GM19238 (cell line): Measurements from ENCODE around the gene CLN3.
"Not testable (repeated sequence)": the region's sequence is repeated elsewhere in the genome, so short reads cannot be mapped to it uniquely, and the experiment has no call there.

Experiments used
- DNase-seq: peaks from one replicate; pipeline ENCODE4 v3.0.0; 2011; ENCODE audit warnings: low spot score; ENCODE audit not compliant: insufficient read length

CLN3 gene

DNA sequence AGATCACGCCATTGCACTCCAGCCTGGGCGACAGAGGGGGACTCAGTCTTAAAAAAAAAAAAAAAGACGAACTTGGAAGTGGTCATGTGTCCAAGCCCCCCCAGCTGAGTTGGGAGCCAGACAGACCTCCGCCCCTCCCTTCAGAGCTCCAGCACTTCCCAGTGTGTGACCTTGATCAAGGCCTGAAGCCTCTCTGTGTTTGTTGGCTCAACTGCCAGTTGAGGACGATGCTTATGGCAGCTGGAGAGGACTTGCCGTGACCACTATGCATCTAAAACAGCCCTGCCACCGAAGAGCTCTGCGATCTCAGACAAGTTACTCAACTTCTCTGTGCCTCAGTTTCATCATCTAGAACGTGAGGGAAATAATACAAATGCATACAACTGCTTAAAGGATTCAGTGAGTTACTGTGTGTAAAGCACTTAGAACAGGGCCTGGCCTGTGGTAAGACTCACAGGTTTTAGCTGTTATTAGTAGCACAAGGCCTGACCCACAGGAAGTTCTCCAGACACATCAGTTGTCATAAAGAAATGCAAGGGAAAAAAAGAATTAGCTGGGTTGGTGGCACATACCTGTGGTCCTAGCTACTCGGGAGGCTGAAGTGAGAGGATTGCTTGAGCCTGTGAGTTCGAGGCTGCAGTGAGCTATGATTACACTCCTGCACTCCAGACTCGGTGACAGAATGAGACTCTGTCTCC is 21.8 kb upstream of the CLN3 start:
- DNase-seq: no peak

DNA sequence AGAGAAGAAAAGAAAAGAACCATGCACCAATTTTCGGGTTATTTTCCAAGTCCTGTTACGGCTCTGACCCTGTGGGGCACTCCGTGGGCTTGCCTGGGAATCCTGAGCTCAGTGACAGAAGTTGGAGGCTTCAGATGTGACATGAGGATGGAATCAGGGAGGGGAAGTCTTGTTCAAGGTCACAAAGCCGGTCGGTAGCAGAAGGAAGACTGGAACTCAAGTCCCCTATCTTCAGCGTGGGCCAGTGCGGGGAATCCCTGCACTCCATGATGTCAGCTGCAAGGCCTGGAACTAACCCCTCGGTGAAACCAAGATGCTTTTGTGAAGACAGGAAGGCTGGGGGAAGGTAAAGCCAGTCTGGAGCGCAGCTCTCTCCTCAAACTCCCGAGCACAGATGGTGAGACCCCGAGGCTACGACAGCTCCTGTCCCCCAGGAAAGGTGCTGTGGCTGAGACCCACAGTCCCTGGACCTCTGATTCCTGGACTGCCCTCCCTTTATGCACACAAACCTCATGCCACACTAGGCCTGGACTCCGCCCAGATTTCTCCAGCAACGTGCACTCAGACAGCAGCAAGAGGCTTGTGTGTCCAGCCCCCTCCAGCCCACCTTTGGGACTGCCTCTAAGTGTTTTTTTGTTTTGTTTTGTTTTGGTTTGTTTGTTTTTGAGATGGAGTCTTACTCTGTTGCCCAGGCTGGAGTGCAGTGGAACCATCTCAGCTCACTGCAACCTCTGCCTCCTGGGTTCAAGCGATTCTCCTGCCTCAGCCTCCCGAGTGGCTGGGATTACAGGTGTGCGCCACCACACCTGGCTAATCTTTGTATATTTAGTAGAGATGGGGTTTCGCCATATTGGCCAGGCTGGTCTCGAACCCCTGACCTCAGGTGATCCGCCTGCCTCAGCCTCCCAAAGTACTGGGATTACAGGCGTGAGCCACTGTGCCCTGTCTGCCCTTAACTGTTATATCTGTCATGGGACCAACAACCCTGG is 20.2 kb upstream of the CLN3 start:
- DNase-seq: no peak

DNA sequence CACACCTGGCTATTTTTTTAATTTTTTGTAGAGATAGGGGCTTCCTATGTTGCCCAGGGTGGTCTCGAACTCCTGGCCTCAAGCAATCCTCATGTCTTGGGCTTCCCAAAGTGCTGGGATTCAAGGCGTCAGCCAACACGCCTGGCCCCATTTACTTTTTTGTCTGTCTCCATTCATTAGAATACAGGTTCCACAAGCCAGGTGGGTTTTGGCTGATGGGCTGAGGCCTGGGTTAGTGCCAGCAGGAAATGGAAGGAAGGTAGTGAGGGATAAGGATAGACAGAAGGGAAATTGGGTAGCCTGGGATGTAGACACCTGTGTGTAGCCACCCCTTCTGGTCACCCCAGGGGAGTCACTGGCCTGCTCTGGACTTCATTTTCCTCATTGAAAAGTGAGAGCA is 19.2 kb upstream of the CLN3 start:
- no peak for DNase-seq

DNA sequence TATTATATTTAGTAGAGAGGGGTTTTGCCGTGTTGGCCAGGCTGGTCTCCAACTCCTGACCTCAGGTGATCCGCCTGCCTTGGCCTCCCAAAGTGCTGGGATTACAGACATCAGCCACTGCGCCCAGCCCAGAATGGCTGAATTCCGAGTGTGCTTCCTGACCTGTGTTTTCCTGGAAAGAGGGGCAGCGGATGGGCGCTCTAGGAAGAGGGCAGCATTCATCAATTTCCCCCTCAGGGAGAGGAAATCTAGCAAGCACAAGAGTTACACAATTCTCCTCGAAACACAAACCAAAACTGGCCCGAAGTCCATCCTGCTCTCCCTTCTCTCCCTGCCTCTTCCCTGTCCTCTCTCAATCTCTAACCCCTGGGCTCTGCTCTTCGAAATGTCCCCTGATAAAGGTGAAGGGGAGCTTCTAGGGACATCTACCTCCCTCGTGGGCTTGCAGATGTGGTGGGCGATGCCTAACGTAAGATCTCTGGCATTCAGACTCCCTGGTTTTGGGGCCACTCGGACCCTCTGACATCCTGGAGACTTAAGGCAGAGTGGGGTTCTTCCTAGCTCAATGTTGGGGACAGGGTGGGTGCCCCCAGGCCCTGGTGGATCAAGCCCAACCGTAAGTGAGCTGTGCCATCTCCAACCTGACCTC is 13.7 kb upstream of the CLN3 start:
- no peak for DNase-seq

DNA sequence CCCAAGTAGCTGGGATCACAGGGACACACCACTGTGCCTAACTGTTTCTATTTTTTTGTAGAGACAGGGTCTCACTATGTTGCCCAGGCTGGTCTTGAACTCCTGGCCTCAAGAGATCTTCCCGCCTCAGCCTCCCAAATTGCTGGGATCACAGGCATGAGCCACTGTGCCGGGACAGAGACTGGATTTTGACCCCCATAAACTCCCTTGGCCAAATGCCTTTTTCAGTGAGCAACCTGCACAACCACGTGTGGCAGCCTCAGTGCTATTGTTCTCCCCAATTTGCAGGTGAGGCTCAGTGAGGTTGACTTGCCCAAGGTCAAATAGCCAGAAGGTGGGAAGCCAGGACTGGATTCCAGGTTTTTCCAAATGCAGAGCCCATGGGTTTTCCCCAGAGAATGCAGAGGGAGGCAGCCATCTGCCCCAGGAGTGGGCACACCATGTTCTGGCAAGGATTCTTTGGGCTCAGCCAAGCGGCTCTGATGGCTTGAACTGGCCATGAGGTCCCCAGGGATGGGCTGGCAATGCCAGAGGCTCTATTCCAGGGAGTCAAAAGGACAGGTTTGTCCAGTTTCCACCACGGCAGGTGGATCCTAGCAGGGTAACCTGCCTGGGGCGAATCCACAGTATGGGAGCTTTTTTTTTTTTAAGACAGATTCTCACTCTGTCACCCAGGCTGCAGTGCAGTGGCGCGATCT is 13.0 kb upstream of the CLN3 start:
- DNase-seq: no peak

DNA sequence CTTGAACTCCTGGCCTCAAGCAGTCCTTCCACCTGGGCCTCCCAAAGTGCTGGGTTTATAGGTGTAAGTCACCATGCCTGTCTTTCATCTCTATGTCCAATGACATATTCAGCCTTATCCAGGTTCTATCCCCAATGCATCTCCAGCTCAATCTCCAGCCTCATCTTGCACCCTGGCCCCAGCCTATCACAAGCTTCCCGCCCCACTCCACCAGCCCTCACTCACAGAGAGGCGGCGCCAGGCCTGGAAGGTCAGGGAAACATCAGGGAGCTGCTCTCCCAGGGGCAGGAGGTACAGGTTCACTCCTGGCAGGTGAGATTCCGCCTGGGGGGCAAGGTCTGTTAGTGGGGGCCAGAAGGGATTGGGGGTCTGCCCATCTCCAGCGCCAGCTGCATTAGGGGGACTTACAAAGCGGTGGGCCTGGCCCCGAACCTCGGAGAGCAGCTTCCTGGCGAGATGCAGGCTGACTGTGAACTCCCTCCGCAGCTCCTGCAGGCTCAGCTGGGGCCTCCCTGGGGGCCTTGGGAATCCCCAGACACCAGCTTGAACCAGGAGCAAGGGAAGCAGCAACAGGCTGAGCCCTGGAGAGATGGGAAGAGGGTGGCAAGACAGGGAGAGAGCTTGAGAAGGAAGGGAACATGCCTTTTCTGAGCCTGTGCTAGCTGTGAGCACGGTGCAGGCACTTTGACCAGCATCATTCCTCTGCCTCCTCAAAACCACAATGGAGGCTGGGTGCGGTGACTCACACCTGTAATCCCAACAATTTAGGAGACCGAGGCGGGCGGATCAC is 11.8 kb upstream of the CLN3 start:
- no peak for DNase-seq

DNA sequence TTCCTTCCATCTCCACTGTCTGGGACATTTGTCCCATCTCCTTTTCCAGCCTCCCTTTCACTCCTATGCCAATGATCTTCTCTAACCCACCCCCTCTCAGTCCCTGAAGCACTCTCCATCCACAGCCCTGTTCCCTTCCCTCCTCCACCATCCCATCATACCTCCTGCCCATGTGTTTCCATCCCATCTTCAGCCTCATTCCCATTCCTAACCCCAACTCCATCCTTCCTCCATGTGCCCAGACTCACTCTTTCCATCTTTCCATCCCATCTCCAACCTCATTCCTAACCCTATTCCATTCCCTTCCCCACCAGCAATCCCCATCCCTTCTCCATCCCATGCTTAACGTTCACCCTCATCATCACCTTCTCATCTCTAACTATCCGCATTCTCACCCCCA is 10.4 kb upstream of the CLN3 start:
- DNase-seq: no peak

DNA sequence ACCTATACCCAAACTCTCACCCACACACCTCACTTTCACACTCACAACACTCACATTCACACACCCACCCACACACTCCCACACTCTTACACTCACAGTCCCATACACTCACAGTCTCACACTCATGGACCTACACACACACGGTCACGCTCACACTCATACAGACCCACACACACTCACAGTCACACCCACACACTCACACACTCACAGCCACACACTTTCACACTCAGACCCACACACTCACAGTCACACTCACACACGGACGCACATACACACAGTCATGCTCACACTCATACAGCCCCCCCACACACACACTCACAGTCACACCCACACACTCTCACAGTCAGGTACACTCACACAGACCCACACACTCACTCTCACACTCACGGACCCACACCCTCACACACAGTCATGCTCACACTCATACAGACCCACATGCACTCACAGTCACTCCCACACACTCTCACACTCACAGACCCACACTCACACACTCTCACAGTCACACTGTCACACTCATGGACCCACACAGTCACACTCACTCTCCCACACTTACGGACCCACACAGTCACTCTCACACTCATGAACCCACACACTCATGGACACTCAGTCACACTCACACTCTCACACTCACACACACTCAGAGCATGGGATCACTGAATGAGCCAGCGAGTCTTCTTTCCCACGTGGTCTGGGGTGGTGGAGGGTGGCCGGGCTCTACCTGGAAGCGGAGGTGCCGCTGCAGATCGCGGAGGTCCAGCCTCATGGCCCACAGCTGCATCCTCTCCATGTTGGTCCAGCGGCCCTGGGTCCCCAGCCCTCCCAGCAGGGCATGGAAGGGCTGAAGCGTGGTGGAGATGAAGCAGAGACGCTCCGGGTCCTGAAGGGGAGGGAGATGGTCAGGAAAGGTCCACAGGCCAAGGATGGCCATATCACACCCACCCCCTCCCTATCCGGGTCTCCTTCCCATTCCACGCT is 9.7 kb upstream of the CLN3 start:
- DNase-seq: no peak

DNA sequence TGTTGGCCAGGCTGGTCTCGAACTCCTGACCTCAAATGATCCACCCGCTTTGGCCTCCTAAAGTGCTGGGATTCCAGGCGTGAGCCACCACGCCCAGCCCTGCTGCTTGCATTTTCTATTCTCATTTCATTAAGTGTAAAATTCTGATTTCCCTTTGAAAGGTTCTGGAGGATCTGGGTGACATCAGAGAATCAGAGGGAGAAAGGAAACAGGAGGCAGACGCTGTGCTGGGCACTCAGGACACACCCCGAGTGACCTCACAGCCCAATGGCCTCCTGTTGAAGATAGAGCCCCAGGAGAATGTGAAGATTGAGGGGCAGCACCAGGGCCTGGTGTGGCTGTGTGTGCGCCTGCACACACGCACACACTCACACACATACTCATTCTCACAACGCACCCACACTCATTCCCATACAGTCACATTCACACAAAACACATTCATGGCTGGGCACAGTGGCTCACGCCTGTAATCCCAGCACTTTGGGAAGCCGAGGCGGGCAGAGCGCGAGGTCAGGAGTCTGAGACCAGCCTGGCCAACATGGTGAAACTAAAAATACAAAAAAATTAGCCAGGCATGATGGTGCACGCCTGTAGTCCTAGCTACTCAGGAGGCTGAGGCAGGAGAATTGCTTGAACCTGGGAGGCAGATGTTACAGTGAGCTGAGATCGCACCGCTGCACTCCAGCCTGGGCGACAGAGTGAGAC is 8.8 kb upstream of the CLN3 start:
- DNase-seq: not testable (repeated sequence)

DNA sequence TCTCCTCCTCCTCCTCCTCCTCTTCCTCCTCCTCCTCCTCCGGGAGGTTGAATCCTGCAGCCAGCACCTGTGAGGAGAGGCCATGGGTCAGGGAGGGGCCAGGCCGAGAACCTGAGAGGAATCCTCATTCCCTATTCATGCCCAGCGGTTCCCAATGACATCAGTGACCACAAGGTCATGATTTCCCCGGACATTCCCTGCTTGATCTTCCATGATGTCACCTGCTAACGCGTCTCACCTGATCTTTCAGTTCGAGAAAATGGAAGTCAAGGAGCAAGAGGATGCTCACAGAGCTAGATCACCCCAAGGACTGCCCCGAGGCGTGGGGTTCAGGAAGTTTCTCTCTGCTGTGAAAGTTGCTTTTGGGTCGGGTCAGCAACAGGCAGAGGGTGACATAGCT is 8.0 kb upstream of the CLN3 start:
- no peak for DNase-seq

DNA sequence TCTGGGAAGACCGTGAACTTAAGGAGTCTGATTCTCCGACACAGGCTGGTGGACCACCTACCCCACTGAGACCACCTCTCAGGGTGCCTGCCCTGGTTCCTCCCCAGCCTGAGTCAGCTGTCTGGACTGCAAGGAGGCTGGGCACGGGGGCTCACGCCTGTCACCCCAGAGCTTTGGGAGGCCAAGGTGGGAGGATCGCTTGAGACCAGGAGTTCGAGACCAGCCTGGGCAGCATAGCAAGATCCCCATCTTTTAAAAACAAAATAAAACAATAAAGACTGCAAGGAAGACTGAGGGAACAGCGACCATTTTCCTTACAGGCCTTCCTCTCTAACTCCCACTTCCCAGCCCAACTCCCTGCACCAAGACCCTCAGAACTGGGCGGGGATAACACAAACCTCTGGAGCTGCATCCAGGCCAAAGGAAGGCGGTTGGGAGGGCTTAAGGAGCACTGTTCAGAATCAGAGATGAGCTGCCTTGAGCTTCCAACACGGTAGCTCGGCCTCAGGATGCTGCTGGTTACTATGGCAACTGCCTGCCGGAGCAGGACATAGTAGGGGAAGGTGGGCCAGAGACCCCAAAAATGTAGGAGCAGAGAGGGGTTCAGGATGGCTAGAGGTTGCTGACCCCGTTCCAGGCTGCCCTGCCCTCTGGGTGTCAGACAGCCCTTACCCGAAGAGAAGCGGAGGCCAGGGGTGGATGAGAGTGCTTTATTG is 7.0 kb upstream of the CLN3 start:
- no peak for DNase-seq

DNA sequence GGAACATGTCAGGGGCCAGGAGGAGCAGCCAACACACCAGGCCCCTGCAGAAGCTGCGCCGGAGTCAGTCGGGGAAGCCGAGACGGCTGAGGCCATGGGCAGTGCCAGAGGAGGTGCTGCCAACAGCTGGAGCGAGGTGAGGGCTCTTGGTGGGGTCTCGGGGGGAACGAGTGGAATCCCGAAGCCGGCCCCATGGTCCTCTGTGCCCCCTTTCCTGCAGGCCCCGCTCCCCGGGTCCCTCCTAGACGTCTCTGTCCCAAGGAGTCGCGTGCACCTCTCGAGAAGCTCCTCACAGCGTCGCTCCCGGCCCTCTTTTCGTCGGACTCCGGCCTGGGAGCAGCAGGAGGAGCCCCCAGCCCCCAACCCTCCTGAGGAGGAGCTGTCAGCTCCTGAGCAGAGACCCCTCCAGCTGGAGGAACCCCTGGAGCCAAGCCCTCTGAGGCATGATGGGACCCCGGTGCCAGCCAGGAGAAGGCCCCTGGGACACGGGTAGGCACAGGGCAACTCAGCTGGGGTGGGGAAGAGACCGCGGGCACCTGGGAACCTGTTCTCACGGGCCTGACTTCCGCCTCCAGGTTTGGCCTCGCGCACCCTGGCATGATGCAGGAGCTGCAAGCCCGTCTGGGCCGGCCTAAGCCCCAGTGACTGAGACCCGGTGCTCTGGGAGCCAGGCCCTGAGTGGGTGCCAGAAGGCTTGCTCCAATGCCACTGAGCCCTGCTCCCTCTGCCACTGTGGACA is 6.2 kb upstream of the CLN3 start:
- no peak for DNase-seq

DNA sequence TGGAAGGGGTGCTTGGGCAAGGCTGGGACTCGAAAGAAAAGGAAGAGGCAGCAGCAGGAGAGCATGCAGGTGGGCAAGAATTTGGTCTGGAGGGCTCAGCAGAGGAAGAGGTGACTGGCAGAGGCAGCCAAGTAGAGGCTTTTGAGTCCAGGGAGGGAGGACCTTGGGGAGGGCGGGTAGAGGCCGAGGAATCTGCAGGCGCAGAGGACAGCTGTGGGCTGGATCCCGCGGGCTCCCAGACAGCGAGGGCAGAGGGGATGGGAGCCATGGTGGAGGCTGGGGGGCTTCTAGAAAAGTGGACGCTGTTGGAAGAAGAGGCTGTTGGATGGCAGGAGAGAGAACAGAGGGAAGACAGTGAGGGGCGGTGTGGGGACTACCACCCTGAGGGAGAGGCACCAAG is 5.5 kb upstream of the CLN3 start:
- no peak for DNase-seq

DNA sequence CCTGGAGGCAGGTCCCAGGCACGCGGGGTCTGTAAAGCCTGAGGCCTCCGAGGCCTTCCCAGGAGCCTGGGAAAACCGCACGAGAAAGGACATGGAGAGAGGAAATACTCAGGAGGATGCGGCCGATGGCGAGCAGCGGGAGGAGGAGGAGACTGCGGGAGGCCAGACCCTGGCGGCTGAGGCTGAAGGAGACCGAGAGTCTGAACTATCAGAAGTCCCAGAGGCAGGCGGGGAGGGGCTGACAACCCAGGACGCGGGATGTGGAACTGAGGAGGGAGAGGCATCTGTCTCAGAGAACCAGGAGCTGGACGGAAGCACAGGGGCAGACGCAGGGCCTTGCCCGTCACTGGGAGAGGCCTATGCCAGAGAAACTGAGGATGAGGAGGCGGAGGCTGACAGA is 5.0 kb upstream of the CLN3 start:
- DNase-seq: no peak

DNA sequence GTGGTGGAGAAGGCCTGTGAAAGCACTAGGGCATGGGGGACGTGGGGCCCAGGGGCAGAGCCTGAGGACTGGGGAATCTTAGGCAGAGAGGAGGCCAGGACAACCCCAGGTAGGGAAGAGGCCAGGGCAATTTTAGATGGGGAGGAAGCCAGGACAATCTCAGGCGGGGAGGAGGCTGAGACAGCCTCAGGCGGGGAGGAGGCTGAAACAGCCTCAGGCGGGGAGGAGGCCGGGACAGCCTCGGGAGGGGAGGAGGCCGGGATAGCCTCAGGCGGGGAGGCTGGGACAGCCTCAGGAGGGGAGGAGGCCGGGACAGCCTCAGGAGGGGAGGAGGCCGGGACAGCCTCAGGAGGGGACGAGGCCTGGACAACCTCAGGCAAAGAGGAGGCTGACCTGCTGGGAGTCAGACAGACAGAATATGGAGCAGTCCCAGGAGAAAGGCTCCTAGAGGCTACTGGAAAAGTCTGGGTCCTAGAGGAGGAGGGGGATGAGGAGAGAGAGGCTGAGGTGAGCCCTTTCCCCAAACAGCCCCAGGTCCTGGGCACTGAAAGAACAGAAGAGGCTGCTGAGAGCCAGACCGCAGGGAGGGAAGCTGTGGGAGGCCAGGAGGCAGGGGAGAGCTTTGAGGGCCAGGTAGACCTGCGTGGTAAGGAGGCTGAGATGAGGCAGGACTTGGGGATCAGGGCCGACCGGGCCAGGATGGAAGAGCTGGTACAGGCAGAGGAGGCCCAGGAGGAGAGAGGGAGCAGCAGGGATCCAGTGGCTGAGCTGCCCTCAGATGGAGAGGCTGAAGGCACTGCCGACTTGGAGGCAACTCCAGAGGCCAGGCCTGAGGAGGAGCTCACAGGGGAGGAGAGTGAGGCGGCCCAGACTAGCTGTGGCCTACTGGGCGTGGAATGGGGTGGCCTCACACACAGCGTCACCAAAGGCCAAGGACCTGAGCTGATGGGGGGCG is 4.2 kb upstream of the CLN3 start:
- DNase-seq: no peak

DNA sequence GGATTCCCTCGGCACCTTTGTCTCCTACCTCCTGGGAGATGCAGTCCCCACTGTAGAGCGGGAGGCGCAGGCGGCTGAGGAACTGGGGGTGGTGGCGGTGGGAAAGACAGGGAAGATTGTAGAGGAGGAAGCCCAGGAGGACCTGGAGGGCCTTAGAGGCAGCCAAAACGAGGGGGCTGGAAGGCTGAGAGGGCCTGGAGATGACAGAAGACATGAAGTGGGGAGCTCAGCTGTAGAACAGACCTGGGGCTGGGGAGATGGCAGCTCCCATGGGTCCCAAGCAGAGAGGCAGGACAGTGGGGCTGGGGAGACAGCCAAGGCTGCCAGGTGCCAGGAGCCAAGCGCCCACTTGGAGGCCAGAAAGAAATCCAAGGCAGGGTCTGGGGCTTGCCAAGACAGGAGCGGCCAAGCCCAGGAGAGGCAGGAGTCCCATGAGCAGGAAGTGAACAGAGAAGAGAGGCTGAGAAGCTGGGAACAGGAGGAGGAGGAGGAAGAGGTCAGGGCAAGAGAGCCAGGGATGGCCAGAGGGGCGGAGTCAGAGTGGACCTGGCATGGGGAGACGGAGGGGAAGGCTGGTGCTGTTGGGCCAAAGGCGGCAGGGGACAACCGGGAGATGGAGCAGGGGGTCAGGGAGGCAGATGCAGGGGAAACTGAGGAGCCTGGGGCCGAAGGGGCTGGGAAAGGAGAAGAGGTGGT is 3.4 kb upstream of the CLN3 start:
- DNase-seq: no peak
